ENCODE results near the gene CELA1.
"Not testable (repeated sequence)": the region's sequence is repeated elsewhere in the genome, so short reads cannot be mapped to it uniquely, and the experiment has no call there.

Gene CELA1

DNA sequence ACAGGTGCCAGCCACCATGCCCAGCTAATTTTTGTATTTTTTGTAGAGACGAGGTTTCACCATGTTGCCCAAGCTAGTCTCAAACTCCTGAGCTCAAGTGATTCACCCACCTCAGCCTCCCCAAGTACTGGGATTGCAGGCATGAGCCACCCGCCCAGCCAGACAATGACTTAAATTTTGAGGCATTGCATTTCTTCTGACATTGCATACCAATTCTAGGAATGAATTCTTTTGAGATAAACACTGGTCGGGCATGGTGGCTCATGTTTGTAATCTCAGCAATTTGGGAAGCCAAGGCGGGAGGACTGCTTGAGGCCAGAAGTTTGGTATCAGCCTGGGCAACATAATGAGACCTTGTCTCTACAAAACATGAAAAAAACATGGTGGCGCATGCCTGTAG, 2.5 kb upstream of the CELA1 start:
- in situ Hi-C loops (cut with MboI; ENCODE audit: low sequenced_read_pairs) = no loop called here

DNA sequence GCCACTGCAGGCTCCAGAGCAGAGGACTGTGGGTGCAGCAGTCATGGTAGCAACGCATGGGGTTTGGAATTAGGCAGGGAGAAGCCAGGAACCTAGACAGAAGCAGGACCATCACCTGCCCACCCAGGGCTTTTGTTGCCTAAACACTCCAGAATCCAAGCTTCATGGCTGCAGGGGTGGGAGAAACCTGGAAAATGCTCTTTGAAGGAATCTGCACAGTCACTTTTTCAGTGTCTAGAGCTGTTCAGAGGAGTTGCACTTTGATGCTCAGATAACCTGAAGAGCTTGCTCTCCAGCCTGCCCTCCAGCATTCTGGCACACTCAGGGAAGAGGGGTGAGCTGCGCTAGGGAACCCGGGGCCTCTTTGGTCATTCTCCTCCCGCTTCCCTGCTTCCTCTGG, 1.6 kb upstream of the CELA1 start:
- in situ Hi-C loops (cut with MboI; ENCODE audit: low sequenced_read_pairs) = no loop called here

GRCh38 chr12:51345681-51346080, 798 bp downstream of the CELA1 start:
- in situ Hi-C loops (cut with MboI; ENCODE audit: low sequenced_read_pairs) = no loop called here

DNA sequence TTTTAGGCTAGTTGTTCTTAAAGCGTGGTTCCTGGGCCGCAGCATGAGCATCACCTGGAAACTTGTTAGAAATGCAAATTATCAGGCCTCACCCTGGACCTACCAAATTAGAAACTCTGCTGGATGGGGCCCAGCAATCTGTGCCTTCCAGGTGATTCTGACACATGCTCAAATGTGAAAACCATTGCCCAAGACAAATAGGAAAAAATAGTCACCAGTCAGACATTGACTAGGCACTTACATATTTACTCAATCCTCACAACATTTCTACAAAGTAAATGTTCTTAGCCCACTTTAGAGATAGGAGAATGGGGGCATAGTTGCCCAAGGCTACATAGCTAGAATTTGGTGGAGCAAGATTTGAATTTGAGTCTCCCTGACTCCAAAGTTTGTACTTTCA, 3.3 kb downstream of the CELA1 start:
- in situ Hi-C loops (cut with MboI; ENCODE audit: low sequenced_read_pairs) = no loop called here

DNA sequence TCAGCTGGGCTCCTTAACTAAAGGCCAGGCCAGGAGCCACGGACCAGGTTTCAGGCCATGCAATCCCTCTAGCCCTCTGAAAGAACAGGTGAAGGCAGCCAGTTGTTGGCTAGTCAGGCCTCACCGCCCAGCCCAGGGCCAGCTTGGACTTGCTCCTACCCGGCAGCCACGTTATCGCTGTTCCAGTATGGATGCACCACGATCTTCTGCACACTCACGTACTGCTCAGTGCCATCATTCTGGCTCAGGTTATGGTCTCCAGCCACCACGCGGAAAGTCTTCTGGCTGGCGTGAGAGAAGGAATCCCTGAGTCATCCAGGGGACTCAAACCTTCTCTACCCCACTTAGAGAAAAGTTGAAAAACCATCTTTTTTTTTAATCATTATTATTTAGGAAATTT, 4.1 kb downstream of the CELA1 start:
- in situ Hi-C loops (cut with MboI; ENCODE audit: low sequenced_read_pairs) = no loop called here

GRCh38 chr12:51341251-51342007, 5.0 kb downstream of the CELA1 start:
- in situ Hi-C loops (cut with MboI; ENCODE audit: low sequenced_read_pairs) = no loop called here

- in situ Hi-C loops (cut with MboI; ENCODE audit: low sequenced_read_pairs) = no loop called here
Observed at GRCh38 chr12:51339750-51340149, 6.7 kb downstream of the CELA1 start.

GRCh38 chr12:51337336-51337735, 9.1 kb downstream of the CELA1 start:
- in situ Hi-C loops (cut with MboI; ENCODE audit: low sequenced_read_pairs) = not testable (repeated sequence)

DNA sequence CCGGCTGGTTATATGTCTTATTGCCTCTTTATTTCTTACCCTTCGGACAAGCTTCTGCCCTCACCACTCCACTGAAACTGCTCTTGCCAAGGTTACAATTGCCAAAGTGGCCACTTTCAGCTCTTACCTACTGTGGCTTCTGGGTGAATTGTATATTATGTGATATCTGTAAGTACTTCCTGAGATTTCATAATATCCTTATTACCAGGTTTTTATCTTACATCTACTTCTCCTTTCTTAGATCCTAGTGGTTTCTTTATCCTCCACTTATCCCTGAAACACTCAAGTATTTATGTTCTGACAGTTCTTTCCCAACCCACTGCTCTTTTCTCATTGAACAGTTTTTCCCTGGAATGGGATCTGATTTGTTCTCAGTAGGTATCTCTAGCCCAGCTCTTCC, 10.5 kb downstream of the CELA1 start:
- in situ Hi-C loops (cut with MboI; ENCODE audit: low sequenced_read_pairs) = no loop called here

GRCh38 chr12:51334764-51335163, 11.7 kb downstream of the CELA1 start:
- in situ Hi-C loops (cut with MboI; ENCODE audit: low sequenced_read_pairs) = no loop called here

DNA sequence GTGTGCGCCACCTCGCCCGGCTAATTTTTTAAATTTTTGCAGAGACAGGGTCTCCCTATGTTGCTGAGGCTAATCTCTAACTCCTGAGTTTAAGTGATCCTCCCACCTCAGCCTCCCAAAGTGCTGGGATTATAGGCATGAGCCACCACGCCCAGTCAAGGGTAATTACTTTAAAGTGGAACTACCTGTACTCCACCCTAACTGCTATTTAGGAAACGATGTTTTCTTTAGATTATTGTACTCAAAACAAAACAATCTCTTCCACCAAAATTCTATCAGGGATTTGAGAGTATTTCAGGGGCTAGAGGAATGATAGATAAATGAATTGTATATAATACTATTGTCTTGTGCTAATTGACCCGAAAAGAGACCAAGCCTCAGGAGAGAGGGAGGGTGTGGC, 12.9 kb downstream of the CELA1 start:
- in situ Hi-C loops (cut with MboI; ENCODE audit: low sequenced_read_pairs) = no loop called here

DNA sequence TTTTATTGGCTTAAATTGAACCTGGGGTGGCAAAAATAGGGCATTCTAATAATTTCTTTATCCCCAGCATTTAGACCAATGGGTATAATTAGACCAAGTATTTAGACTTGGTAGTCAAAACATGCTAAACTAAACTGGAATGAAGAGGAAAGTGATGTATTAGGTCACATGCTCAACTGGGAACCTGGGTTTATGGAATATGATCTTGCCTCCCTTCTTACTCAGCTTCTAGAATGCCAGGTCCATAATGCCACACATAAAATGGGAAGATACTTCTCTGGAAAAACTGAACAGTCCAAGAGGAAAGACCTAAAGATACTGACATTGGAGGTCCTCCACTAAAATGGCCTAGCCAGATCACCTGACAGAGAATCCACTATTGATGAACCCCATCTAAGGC, 16.3 kb downstream of the CELA1 start:
- in situ Hi-C loops (cut with MboI; ENCODE audit: low sequenced_read_pairs) = no loop called here

DNA sequence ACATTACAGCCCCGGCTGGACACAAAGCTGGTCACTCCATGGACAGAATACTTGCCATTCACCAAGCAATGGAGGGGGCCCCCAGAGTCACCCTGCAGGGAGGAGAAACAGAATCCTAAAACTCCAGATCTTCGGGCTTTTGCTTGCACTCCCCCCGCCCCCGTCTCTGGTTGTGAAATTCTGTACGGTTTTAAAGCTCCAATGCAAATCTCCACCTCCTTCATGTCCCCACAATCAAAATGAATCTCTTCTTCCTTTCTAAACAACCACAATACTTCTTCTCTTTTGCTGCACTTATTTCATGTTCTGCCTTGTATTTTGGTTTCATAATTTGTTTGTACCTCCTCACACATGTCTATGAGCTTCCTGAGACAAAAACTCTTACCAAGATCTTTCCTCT, 16.7 kb downstream of the CELA1 start:
- in situ Hi-C loops (cut with MboI; ENCODE audit: low sequenced_read_pairs) = no loop called here

- in situ Hi-C loops (cut with MboI; ENCODE audit: low sequenced_read_pairs) = no loop called here
Observed at GRCh38 chr12:51328587-51328986, 17.9 kb downstream of the CELA1 start.

- in situ Hi-C loops (cut with MboI; ENCODE audit: low sequenced_read_pairs) = no loop called here
Observed at GRCh38 chr12:51326698-51327439, 19.6 kb downstream of the CELA1 start.

DNA sequence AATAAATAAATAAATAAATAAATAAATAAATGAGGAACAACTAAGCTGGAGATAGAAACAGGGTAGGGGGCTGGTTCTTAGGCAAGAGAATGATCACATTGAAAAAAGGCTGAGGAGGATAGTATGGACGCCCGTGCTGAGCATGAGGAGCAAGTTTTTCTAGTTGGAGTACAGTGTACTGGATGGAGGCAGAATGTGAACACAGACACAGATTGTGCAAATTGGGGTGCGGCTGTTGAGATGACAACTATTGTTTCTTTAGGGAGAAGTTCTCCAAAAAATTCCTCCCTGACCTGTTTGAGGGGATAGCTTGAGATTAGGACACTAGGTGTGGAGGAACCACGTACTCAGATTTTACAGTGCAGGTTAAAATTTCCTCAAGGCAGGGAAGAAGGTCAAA, 21.5 kb downstream of the CELA1 start:
- in situ Hi-C loops (cut with MboI; ENCODE audit: low sequenced_read_pairs) = no loop called here

- in situ Hi-C loops (cut with MboI; ENCODE audit: low sequenced_read_pairs) = no loop called here
Observed at GRCh38 chr12:51323966-51324895, 22.2 kb downstream of the CELA1 start, which contains the start of gene BIN2. Gene BIN2, minus strand, starts transcription at chr12:51324174. Its CDS starts 72 bp downstream, at chr12:51324102.

DNA sequence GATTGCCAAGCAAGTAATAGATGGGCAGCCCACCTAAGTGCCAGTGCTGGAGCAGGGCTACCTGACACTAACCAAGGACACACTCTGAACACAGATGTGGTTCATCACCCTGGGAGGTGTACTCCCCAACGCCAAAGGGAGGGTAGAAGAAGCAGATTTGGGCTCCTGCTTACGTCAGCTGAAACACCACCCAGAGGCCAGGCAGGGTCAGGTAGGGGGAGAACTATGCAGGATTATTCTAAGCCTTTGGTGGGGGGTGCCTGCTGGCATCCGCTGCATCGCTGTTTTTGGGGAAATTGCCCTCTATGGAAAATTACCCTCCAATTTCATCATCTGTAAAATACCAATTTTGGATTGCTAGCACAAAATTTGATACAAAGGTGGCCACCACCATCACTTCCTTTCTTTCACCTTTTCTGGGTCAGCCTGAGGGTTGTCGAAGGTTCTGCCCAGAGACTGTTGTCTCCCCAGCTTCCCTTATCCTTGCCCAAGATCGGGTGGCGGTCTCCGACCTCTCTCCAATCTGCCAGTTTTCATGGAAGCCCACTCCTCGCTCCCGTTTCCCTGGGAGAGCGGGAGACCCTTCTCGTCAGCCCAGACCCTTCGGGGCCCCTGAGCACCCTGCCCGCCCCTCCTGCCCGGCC, 23.0 kb downstream of the CELA1 start:
- in situ Hi-C loops (cut with MboI; ENCODE audit: low sequenced_read_pairs) = no loop called here

GRCh38 chr12:51322452-51322851, 24.0 kb downstream of the CELA1 start:
- in situ Hi-C loops (cut with MboI; ENCODE audit: low sequenced_read_pairs) = no loop called here

DNA sequence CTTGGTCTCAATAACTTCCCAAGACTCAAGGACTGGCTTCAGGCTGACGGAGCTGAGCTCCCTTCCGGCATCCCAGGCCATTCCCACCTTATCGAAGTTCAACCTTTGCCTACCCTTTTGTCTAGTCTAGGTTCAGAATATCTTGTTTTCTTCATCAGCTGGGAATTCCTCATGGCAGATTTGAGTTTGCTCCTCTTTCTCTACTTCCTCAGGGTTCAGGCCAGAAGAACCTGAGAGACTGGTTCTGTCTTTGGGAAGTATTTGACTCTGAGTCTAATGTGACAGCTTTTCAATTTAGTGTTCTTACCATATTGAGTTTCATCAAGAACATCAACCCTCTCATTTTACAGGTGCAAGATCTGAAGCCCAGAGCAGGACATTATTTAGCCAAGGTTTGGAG, 24.6 kb downstream of the CELA1 start:
- in situ Hi-C loops (cut with MboI; ENCODE audit: low sequenced_read_pairs) = no loop called here
